Dermis blood vessel endothelial cell (primary cell): ENCODE measurements around the gene MPST. TPM values are rescaled to one million over a fixed set of nuclear protein-coding genes. Genes with fewer than 3 reads are reported as not detected.

Experiments used
- total RNA-seq: library from RNA; depleted of rRNA; stranded (reverse); fragments of >200 nt; gene quantifications from 2 replicates; pipeline ENCODE4 v1.2.3, GENCODE V29; 2014

The MPST gene
- total RNA-seq, 1 donor from 2014 or later, result 175 TPM

Other genes starting within 250 kb of the MPST start
- gene IFT27, start 243.6 kb upstream of the MPST start, total RNA-seq, result 11.1 and 19.4 TPM in 2 replicates
- not detected in 2 replicates for gene PVALB, start 202.7 kb upstream of the MPST start, total RNA-seq
- 0.17 TPM in 1 of 2 replicates, not detected in the other for gene NCF4, start 158.7 kb upstream of the MPST start, total RNA-seq
- gene CSF2RB, start 106.1 kb upstream of the MPST start, total RNA-seq, result 7.1 and 9.2 TPM in 2 replicates
- 50.4 and 96.0 TPM in 2 replicates for gene TST, start 295 bp upstream of the MPST start, total RNA-seq
- gene KCTD17, start 32.0 kb downstream of the MPST start, total RNA-seq, result 53.4 and 58.2 TPM in 2 replicates
- gene TMPRSS6, start 90.0 kb downstream of the MPST start, total RNA-seq, result not detected in 2 replicates
- 0.05 TPM in 1 of 2 replicates, not detected in the other for gene IL2RB, start 130.2 kb downstream of the MPST start, total RNA-seq
- gene C1QTNF6, start 168.5 kb downstream of the MPST start, total RNA-seq, result 3.1 and 12.5 TPM in 2 replicates
- not detected in 2 replicates for gene SSTR3, start 192.7 kb downstream of the MPST start, total RNA-seq
- gene RAC2, start 224.5 kb downstream of the MPST start, total RNA-seq, result 11.2 and 32.4 TPM in 2 replicates